ENCODE results near the gene CNST. TPM values are rescaled to one million over a fixed set of nuclear protein-coding genes. Genes with fewer than 3 reads are reported as not detected.
A peak's percentile ranks its signal among the peaks of the same experiment; 100 is the strongest.
"Not testable (repeated sequence)": the region's sequence is repeated elsewhere in the genome, so short reads cannot be mapped to it uniquely, and the experiment has no call there.

Gene CNST
- total RNA-seq, 2 experiments from 2014 or later: 23.6 to 24.2 TPM

DNA sequence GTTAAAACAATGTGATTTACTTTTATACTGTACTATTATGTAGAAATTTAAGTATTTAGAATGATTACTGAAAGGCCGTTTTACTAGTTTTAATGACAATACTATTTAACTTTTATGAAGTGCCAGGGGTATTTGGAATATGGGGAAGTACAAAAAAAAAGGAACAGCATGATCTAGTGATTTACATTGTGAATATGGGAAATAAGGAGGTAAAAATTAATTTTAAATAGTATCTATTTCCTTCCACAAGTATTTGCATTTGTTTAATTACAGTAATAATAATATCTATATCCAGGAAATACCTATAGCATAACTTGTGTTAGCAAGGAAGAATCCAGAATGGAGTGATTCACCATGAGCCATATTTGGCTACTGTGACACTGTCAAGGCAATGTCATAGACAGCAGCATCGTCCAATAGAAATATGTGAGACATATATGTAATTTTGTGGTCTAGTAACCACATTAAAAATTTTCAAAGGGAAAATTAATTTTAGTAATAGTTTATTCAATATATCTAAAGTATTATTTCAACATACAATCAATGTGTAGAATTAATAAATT, 22.0 kb downstream of the CNST start:
- DNase-seq (no peak), ATAC-seq (peak; percentile 60)
- Mint-ChIP-seq H3K9me3 (ENCODE audit: low read depth) (peaks cover 2% of the 10 kb centered on the region), H3K27me3 (no peaks in the 10 kb centered on the region), H3K36me3 (ENCODE audit: low read depth) (peaks cover 29% of the 10 kb centered on the region), H3K4me1 (peaks cover 56% of the 10 kb centered on the region), H3K27ac (no peak overlapping the region), H3K4me3 (no peak overlapping the region)
- ChIA-PET POLR2A (no interaction called here), CTCF (no interaction called here)
- intact Hi-C loops (cut with DNase I, micrococcal nuclease): no loop called here

GRCh38 chr1:246589919-246590318, 23.7 kb downstream of the CNST start:
- intact Hi-C loops (cut with DNase I, micrococcal nuclease); CTCF ChIA-PET; ATAC-seq; H3K4me3 Mint-ChIP-seq; DNase-seq; POLR2A ChIA-PET; H3K27me3 Mint-ChIP-seq; H3K27ac Mint-ChIP-seq; H3K9me3 Mint-ChIP-seq (ENCODE audit: low read depth): not testable (repeated sequence)
- Mint-ChIP-seq H3K36me3 (ENCODE audit: low read depth) (peaks cover 26% of the 10 kb centered on the region), H3K4me1 (peaks cover 50% of the 10 kb centered on the region)

DNA sequence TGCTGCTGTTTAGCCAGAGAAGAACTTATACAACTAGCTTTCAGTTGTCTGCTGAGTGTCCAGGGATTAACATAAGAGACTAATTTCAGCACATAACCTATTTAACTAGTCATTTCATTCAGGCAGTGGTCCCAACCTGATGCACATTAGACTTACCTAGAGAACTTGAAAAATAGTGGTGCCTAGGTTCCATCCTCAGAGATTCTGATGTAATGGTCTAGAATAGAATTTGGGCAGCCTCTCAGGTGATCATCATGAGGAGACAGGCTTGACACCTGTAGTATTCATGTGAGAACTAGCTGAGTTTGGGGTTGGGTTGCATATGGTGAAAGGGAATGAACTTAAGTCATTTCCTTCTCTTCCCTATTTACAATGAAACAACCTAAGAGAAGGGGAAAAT, 24.8 kb downstream of the CNST start:
- peaks cover 34% of the 10 kb centered on the region for H3K36me3 Mint-ChIP-seq (ENCODE audit: low read depth)
- POLR2A ChIA-PET: no interaction called here
- H3K9me3 Mint-ChIP-seq (ENCODE audit: low read depth): peaks cover 2% of the 10 kb centered on the region
- no peak overlapping the region for H3K4me3 Mint-ChIP-seq
- intact Hi-C loops (cut with DNase I, micrococcal nuclease): no loop called here
- H3K27me3 Mint-ChIP-seq: no peaks in the 10 kb centered on the region
- DNase-seq (no peak), ATAC-seq (peak; percentile 18)
- peak overlapping the region; percentile 59 for H3K27ac Mint-ChIP-seq
- CTCF ChIA-PET: interaction anchor here (0.7 to 1.2 kb wide), 3 partner anchors 10 to 24 kb away, joined by 3 to 4 read pairs (median 4); partner anchors contain the start of genes CNST and TFB2M
- H3K4me1 Mint-ChIP-seq: peaks cover 55% of the 10 kb centered on the region

GRCh38 chr1:246591504-246591903, 25.2 kb downstream of the CNST start:
- peak; percentile 40 for DNase-seq
- peaks cover 55% of the 10 kb centered on the region for H3K4me1 Mint-ChIP-seq
- intact Hi-C loops (cut with DNase I, micrococcal nuclease): no loop called here
- peak; percentile 69 for ATAC-seq
- CTCF ChIA-PET: interaction anchor here (0.7 to 1.2 kb wide), 3 partner anchors 10 to 25 kb away, joined by 3 to 4 read pairs (median 4); partner anchors contain the start of genes CNST and TFB2M
- H3K9me3 Mint-ChIP-seq (ENCODE audit: low read depth): peaks cover 2% of the 10 kb centered on the region
- H3K4me3 Mint-ChIP-seq: no peak overlapping the region
- no peaks in the 10 kb centered on the region for H3K27me3 Mint-ChIP-seq
- H3K27ac Mint-ChIP-seq: peak overlapping the region; percentile 59
- POLR2A ChIA-PET: interaction anchor here (0.6 kb wide), 1 partner anchor 20 kb away, joined by 3 read pairs; no protein-coding TSS in a partner anchor
- H3K36me3 Mint-ChIP-seq (ENCODE audit: low read depth): peaks cover 36% of the 10 kb centered on the region

GRCh38 chr1:246591958-246592357, 25.7 kb downstream of the CNST start:
- H3K4me3 Mint-ChIP-seq: no peak overlapping the region
- CTCF ChIA-PET: interaction anchor here (1.2 kb wide), 1 partner anchor 10 kb away, joined by 4 read pairs; no protein-coding TSS in a partner anchor
- no peak for DNase-seq

DNA sequence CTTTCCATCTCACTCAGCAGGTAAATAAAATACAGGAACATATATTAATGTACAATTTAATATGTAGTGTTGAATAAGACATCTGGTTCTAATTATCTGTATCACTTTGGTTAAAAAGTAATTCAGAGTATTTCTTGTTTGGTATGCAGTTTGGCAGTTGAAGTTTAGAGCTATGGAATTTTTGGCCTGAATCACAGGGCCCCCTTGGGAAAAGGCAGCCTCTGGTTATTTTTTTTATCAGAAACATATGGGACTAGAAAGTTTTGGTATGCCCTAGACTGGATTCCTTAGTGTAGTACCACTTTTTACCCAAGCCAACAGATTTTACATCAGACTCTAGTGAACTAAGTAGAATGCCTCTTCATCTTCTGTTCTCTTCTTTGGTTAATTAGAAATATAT, 26.4 kb downstream of the CNST start:
- CTCF ChIA-PET: no interaction called here
- DNase-seq: no peak
- no peak overlapping the region for H3K4me3 Mint-ChIP-seq
- no peak overlapping the region for H3K27ac Mint-ChIP-seq
- H3K9me3 Mint-ChIP-seq (ENCODE audit: low read depth): peaks cover 2% of the 10 kb centered on the region
- peaks cover 57% of the 10 kb centered on the region for H3K4me1 Mint-ChIP-seq
- no peak for ATAC-seq
- intact Hi-C loops (cut with DNase I, micrococcal nuclease): no loop called here
- peaks cover 46% of the 10 kb centered on the region for H3K36me3 Mint-ChIP-seq (ENCODE audit: low read depth)
- POLR2A ChIA-PET: no interaction called here
- no peaks in the 10 kb centered on the region for H3K27me3 Mint-ChIP-seq

More at GRCh38 chr1:246591958-246592357, 25.7 kb downstream of the CNST start:
- Mint-ChIP-seq H3K27me3 (no peaks in the 10 kb centered on the region), H3K9me3 (ENCODE audit: low read depth) (peaks cover 2% of the 10 kb centered on the region), H3K27ac (no peak overlapping the region), H3K4me1 (peaks cover 59% of the 10 kb centered on the region), H3K36me3 (ENCODE audit: low read depth) (peaks cover 41% of the 10 kb centered on the region)
- no peak for ATAC-seq
- POLR2A ChIA-PET: interaction anchor here (0.6 kb wide), 1 partner anchor 20 kb away, joined by 3 read pairs; no protein-coding TSS in a partner anchor
- intact Hi-C loops (cut with DNase I, micrococcal nuclease): no loop called here

DNA sequence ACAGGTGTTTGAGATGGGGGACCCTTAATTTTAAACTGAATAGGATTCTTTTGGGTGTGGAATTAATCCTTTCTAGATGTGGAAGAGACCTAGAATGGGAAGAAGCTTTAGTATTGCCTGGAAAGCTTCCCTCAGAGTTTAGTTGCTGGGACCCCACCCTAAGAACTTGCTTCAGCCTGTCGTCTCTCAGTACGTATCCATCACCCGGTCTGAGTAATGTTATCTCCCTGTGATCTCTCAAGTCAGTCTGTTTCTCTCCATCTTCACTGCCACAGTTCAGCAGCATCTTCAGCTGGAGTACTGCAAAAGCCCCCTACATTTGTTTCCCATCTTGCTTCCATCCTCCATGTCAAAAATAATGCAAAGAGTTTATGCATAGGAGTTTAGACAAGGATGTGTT, 28.9 kb downstream of the CNST start:
- H3K27ac Mint-ChIP-seq: no peak overlapping the region

DNA sequence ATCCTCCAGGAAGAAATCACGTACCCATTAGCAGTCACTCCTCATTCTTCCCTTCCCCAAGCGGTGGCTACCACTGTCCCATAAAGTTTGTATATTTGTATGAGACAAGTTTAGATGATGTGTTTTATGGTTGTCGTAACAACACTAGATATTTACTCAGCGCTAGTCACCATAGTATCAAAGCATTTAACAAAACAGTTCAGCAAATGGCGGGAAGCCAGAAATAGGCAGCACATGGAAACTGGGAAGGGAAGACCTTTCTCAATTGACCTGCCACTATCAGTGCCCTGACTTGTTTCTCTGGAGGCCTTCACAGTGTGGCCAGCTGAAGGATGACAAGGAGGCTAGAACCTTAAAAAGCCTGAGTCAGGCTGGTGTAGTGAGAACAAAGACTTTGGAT, 31.1 kb downstream of the CNST start:
- H3K4me1 Mint-ChIP-seq: peaks cover 63% of the 10 kb centered on the region
- H3K4me3 Mint-ChIP-seq: no peak overlapping the region
- ChIA-PET POLR2A (no interaction called here), CTCF (interaction anchor here (0.6 kb wide), 1 partner anchor 11 kb away, joined by 4 read pairs; no protein-coding TSS in a partner anchor)
- H3K36me3 Mint-ChIP-seq (ENCODE audit: low read depth): peaks cover 26% of the 10 kb centered on the region
- no peaks in the 10 kb centered on the region for H3K27me3 Mint-ChIP-seq
- no peak overlapping the region for H3K27ac Mint-ChIP-seq
- DNase-seq (no peak), ATAC-seq (no peak)
- intact Hi-C loops (cut with DNase I, micrococcal nuclease): no loop called here
- no peaks in the 10 kb centered on the region for H3K9me3 Mint-ChIP-seq (ENCODE audit: low read depth)

More for the DNA sequence above, 28.9 kb downstream of the CNST start:
- Mint-ChIP-seq H3K9me3 (ENCODE audit: low read depth) (no peaks in the 10 kb centered on the region), H3K4me3 (no peak overlapping the region), H3K4me1 (peaks cover 58% of the 10 kb centered on the region), H3K36me3 (ENCODE audit: low read depth) (peaks cover 38% of the 10 kb centered on the region), H3K27me3 (no peaks in the 10 kb centered on the region)
- ChIA-PET CTCF (interaction anchor here (0.6 to 1.6 kb wide), 6 partner anchors 9 to 97 kb away, joined by 3 to 7 read pairs (median 4); no protein-coding TSS in a partner anchor), POLR2A (no interaction called here)
- intact Hi-C loops (cut with DNase I, micrococcal nuclease): no loop called here
- DNase-seq (no peak), ATAC-seq (no peak)

- H3K4me1 Mint-ChIP-seq: peaks cover 64% of the 10 kb centered on the region
- intact Hi-C loops (cut with DNase I, micrococcal nuclease): no loop called here
- no peaks in the 10 kb centered on the region for H3K9me3 Mint-ChIP-seq (ENCODE audit: low read depth)
- H3K27me3 Mint-ChIP-seq: no peaks in the 10 kb centered on the region
- no peak for DNase-seq
- H3K27ac Mint-ChIP-seq: peak overlapping the region; percentile 14
- no peak overlapping the region for H3K4me3 Mint-ChIP-seq
- peaks cover 27% of the 10 kb centered on the region for H3K36me3 Mint-ChIP-seq (ENCODE audit: low read depth)
- CTCF ChIA-PET: no interaction called here
- ATAC-seq: no peak
- POLR2A ChIA-PET: no interaction called here
These were observed 31.7 kb downstream of the CNST start for GRCh38 chr1:246597971-246598370.

- peaks cover 2% of the 10 kb centered on the region for H3K9me3 Mint-ChIP-seq (ENCODE audit: low read depth)
- peaks cover 66% of the 10 kb centered on the region for H3K4me1 Mint-ChIP-seq
- no peak for DNase-seq
- intact Hi-C loops (cut with DNase I, micrococcal nuclease): no loop called here
- no peak overlapping the region for H3K27ac Mint-ChIP-seq
- H3K4me3 Mint-ChIP-seq: no peak overlapping the region
- H3K36me3 Mint-ChIP-seq (ENCODE audit: low read depth): peaks cover 29% of the 10 kb centered on the region
- CTCF ChIA-PET: interaction anchor here (0.8 to 1.2 kb wide), 5 partner anchors 9 to 50 kb away, joined by 3 to 4 read pairs (median 4); no protein-coding TSS in a partner anchor
- POLR2A ChIA-PET: no interaction called here
- no peaks in the 10 kb centered on the region for H3K27me3 Mint-ChIP-seq
- ATAC-seq: no peak
These were observed 33.1 kb downstream of the CNST start for GRCh38 chr1:246599315-246599714.

GRCh38 chr1:246600579-246600978, 34.3 kb downstream of the CNST start:
- DNase-seq (no peak), ATAC-seq (no peak)
- H3K9me3 Mint-ChIP-seq (ENCODE audit: low read depth): peaks cover 2% of the 10 kb centered on the region
- H3K27me3 Mint-ChIP-seq: no peaks in the 10 kb centered on the region
- H3K4me3 Mint-ChIP-seq: no peak overlapping the region
- peaks cover 61% of the 10 kb centered on the region for H3K4me1 Mint-ChIP-seq
- CTCF ChIA-PET: interaction anchor here (0.7 to 1.7 kb wide), 4 partner anchors 9 to 22 kb away, joined by 3 to 4 read pairs (median 4); no protein-coding TSS in a partner anchor
- intact Hi-C loops (cut with DNase I, micrococcal nuclease): no loop called here
- no peak overlapping the region for H3K27ac Mint-ChIP-seq
- POLR2A ChIA-PET: no interaction called here
- peaks cover 27% of the 10 kb centered on the region for H3K36me3 Mint-ChIP-seq (ENCODE audit: low read depth)

- Mint-ChIP-seq H3K27me3 (no peaks in the 10 kb centered on the region), H3K4me3 (no peak overlapping the region), H3K27ac (peak overlapping the region; percentile 49), H3K36me3 (ENCODE audit: low read depth) (peaks cover 16% of the 10 kb centered on the region), H3K9me3 (ENCODE audit: low read depth) (peaks cover 2% of the 10 kb centered on the region), H3K4me1 (peaks cover 48% of the 10 kb centered on the region)
- DNase-seq (peak; percentile 41), ATAC-seq (peak; percentile 89)
- ChIA-PET POLR2A (interaction anchor here (0.7 kb wide), 1 partner anchor 351 kb away, joined by 3 read pairs; no protein-coding TSS in a partner anchor), CTCF (interaction anchor here (1.1 to 1.7 kb wide), 3 partner anchors 11 to 44 kb away, joined by 4 to 7 read pairs (median 4); no protein-coding TSS in a partner anchor)
- intact Hi-C loops (cut with DNase I, micrococcal nuclease): loop anchor here in 1 of 2 experiments (2.0 kb wide), 1 partner anchor 33 kb away; no protein-coding TSS in a partner anchor
These were observed 35.9 kb downstream of the CNST start for GRCh38 chr1:246602194-246602593.

Data from activated CD4-positive, alpha-beta T cell treated with anti-CD3 and anti-CD28 coated beads for 36 hours (primary cell).